IMR-90 (cell line): ENCODE results near the gene TPR. TPM values are rescaled to one million over a fixed set of nuclear protein-coding genes. Genes with fewer than 3 reads are reported as not detected.

Experiments
- ATAC-seq: fragments of 200-7000 bp; cut with Tn5 transposase; 2 replicates; pipeline ENCODE4 v1.9.1; 2020; ENCODE audit warnings: low read depth, mild to moderate bottlenecking, moderate library complexity
- BruUV-seq: library from RNA; stranded (reverse); fragments of 400-500 nt; replicated peaks from 2 replicates; lab custom pipeline; 2021; lab: Mats Ljungman, UMichigan
- CTCF ChIA-PET: fragments of 300-600 bp; formaldehyde crosslinking; extraction: SDS; loops from one replicate; lab custom pipeline; 2021; ENCODE audit warnings: antibody characterized with exemption; lab: Yijun Ruan, JAX
- POLR2A ChIA-PET: fragments of 300-600 bp; sonication (Branson Sonifier 250); formaldehyde crosslinking; loops from one replicate; lab custom pipeline; 2022; ENCODE audit warnings: antibody characterized with exemption; ENCODE audit not compliant: unreplicated experiment; lab: Charles Lee
- DNase-seq: peaks from one replicate; pipeline ENCODE4 v3.0.0; 2013
- H2AFZ ChIP-seq: replicated peaks from 2 replicates; pipeline ENCODE3; 2013; ENCODE audit warnings: low read length, mild to moderate bottlenecking; ENCODE audit not compliant: poor library complexity
- H2AK5ac ChIP-seq: 2 replicates; pipeline ENCODE4 v1.6.1; 2013; ENCODE audit warnings: low read depth, low read length, inconsistent platforms
- H2AK9ac ChIP-seq: replicated peaks from 2 replicates; pipeline ENCODE3; 2013; ENCODE audit warnings: mild to moderate bottlenecking, low read depth, low read length, moderate library complexity; ENCODE audit not compliant: poor library complexity
- H2BK120ac ChIP-seq: 2 replicates; pipeline ENCODE4 v1.6.1; 2013; ENCODE audit warnings: low read depth, low read length, inconsistent platforms
- H2BK15ac ChIP-seq: 3 replicates; pipeline ENCODE4 v1.6.1; 2013; ENCODE audit warnings: low read depth, low read length, inconsistent platforms
- H2BK20ac ChIP-seq: 2 replicates; pipeline ENCODE4 v1.6.1; 2013; ENCODE audit warnings: low read depth, mild to moderate bottlenecking, inconsistent platforms, low read length, moderate library complexity
- H2BK5ac ChIP-seq: 2 replicates; pipeline ENCODE4 v1.6.1; 2013; ENCODE audit warnings: mild to moderate bottlenecking, low read depth, low read length, inconsistent platforms; ENCODE audit not compliant: poor library complexity, severe bottlenecking
- H3K14ac ChIP-seq: replicated peaks from 2 replicates; pipeline ENCODE4 v1.6.1; 2013; ENCODE audit warnings: low read depth, low read length, inconsistent platforms
- H3K18ac ChIP-seq: 2 replicates; pipeline ENCODE4 v1.6.1; 2013; ENCODE audit warnings: low read depth, low read length, control low read depth
- H3K23ac ChIP-seq: 2 replicates; pipeline ENCODE4 v1.6.1; 2013; ENCODE audit warnings: low read depth, low read length, inconsistent platforms
- H3K27ac ChIP-seq: 2 replicates; pipeline ENCODE4 v1.5.1; 2013; ENCODE audit warnings: mild to moderate bottlenecking, control low read depth, low read length; ENCODE audit not compliant: insufficient read depth
- H3K27me3 ChIP-seq: 2 replicates; pipeline ENCODE4 v1.6.1; 2013; ENCODE audit warnings: low read length; ENCODE audit not compliant: control insufficient read depth, insufficient read depth
- H3K36me3 ChIP-seq: 2 replicates; pipeline ENCODE4 v1.6.1; 2013; ENCODE audit warnings: low read length, mixed read lengths; ENCODE audit not compliant: control insufficient read depth, insufficient read depth
- H3K4ac ChIP-seq: 2 replicates; pipeline ENCODE4 v1.6.1; 2013; ENCODE audit warnings: low read depth, low read length, inconsistent platforms
- H3K4me1 ChIP-seq: 2 replicates; pipeline ENCODE4 v1.6.1; 2013; ENCODE audit warnings: low read length, mixed read lengths; ENCODE audit not compliant: control insufficient read depth, insufficient read depth
- H3K4me2 ChIP-seq: 2 replicates; pipeline ENCODE4 v1.6.1; 2013; ENCODE audit warnings: low read depth, mild to moderate bottlenecking, control low read depth, low read length, moderate library complexity
- H3K4me3 ChIP-seq: 2 replicates; pipeline ENCODE4 v1.5.1; 2013; ENCODE audit warnings: low read depth, mild to moderate bottlenecking, control low read depth, low read length, moderate library complexity; ENCODE audit not compliant: insufficient read depth
- H3K56ac ChIP-seq: 2 replicates; pipeline ENCODE4 v1.6.1; 2013; ENCODE audit warnings: low read length, inconsistent platforms; ENCODE audit not compliant: insufficient read depth; ENCODE audit errors: extremely low read depth
- H3K79me1 ChIP-seq, 2 experiments: 2 replicates each; pipeline ENCODE4 v1.6.1; 2013; ENCODE audit warnings: low read length in 2 of 2, inconsistent platforms in 1 of 2, low read depth in 1 of 2
- H3K9ac ChIP-seq: 2 replicates; pipeline ENCODE4 v1.6.1; 2013; ENCODE audit warnings: low read depth, low read length, control low read depth
- H3K9me1 ChIP-seq: 2 replicates; pipeline ENCODE4 v1.6.1; 2013; ENCODE audit warnings: low read length, inconsistent platforms; ENCODE audit not compliant: insufficient read depth
- H3K9me3 ChIP-seq: 2 replicates; pipeline ENCODE4 v1.6.1; 2013; ENCODE audit warnings: low read length; ENCODE audit not compliant: control insufficient read depth, insufficient read depth
- H4K20me1 ChIP-seq: 2 replicates; pipeline ENCODE4 v1.6.1; 2013; ENCODE audit warnings: low read length, inconsistent platforms; ENCODE audit not compliant: insufficient read depth
- H4K5ac ChIP-seq: 2 replicates; pipeline ENCODE4 v1.6.1; 2013; ENCODE audit warnings: mild to moderate bottlenecking, low read depth, low read length, control low read depth
- H4K8ac ChIP-seq, 2 experiments: 2 replicates each; pipeline ENCODE4 v1.6.1; 2013; ENCODE audit warnings: low read depth in 2 of 2, low read length in 2 of 2, control low read depth in 1 of 2, inconsistent platforms in 1 of 2
- H4K91ac ChIP-seq: 2 replicates; pipeline ENCODE4 v1.6.1; 2013; ENCODE audit warnings: low read depth, low read length, inconsistent platforms; ENCODE audit not compliant: insufficient read depth
- CTCF ChIP-seq: conservative IDR thresholded peaks from 2 replicates; pipeline ENCODE4 v1.5.1; 2012; ENCODE audit warnings: mild to moderate bottlenecking, low read depth, low read length, improper control_type of control experiment
- ELK1 ChIP-seq: fragments of 150-350 bp; IDR thresholded peaks from 2 replicates; pipeline ENCODE4 v1.6.1; 2016; ENCODE audit warnings: low read depth, mild to moderate bottlenecking, low read length, moderate library complexity, borderline replicate concordance
- MAZ ChIP-seq: IDR thresholded peaks from 2 replicates; pipeline ENCODE4 v1.6.1; 2012; ENCODE audit warnings: low read depth, mild to moderate bottlenecking, low read length, improper control_type of control experiment, moderate library complexity, borderline replicate concordance
- RAD21 ChIP-seq: IDR thresholded peaks from 2 replicates; pipeline ENCODE4 v1.6.1; 2012; ENCODE audit warnings: low read length, improper control_type of control experiment
- SMC3 ChIP-seq: fragments of 150-350 bp; IDR thresholded peaks from 2 replicates; pipeline ENCODE4 v1.6.1; 2016; ENCODE audit warnings: low read depth, mild to moderate bottlenecking, antibody characterized with exemption, low read length, moderate library complexity
- WGBS, 2 experiments: methylation state at CpG; one replicate each; pipeline versions ENCODE4 v1.1.5 to v1.1.7; 2013; ENCODE audit warnings: missing lambda C conversion rate in 2 of 2; ENCODE audit not compliant: insufficient read length in 1 of 2; ENCODE audit errors: extremely low coverage in 2 of 2; 5-methylcytosine and 5-hydroxymethylcytosine counted together
- dilution Hi-C: fragments of 300-500 bp; cut with HindIII; formaldehyde crosslinking; loops from one replicate; pipeline ENCODE4 v1.14.3; 2018; ENCODE audit warnings: low sequenced_read_pairs; ENCODE audit not compliant: unreplicated experiment
- in situ Hi-C: fragments of 300-500 bp; cut with MboI; formaldehyde crosslinking; loops from 3 replicates; pipeline ENCODE4 v1.14.3; 2019; ENCODE audit warnings: low sequenced_read_pairs, inconsistent platforms, mixed read lengths
- intact Hi-C: fragments of 100-400 bp; cut with micrococcal nuclease; formaldehyde crosslinking; loops from 2 replicates; pipeline ENCODE4 v1.10.0; 2022
- polyA plus RNA-seq, 3 experiments: library from polyadenylated mRNA; depleted of rRNA; stranded (reverse); fragments of >200 nt; gene quantifications; 2 replicates each; pipeline ENCODE4 v1.2.3, GENCODE V29; 2012; ENCODE audit warnings: low replicate concordance in 1 of 3
- total RNA-seq: library from RNA; depleted of rRNA; stranded (reverse); fragments of >200 nt; gene quantifications from 2 replicates; pipeline ENCODE4 v1.2.3, GENCODE V29; 2012

The TPR gene
- total and polyA plus RNA-seq, 2 of the 4 experiments (the other 2 are of a cell fraction), result 38.2 to 60.4 TPM

DNA sequence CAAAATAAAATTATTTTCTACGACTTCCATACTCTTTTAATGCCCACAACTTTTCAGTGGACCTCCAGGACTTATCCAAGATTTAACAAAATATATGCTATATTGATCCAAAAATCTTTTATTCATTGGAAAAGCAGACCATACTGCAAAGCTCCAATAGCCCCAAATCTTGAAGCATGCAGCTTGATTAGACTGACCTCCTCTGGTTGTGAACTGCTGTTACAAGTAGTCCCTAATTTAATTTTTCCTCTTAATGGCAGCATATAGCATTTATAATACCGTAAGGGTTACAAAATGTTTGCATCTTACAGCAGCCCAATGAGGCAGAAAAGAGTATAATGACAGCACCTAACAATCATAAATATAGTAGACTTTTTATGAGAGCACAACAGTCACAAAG lies 49.8 kb downstream of the TPR start:
- no peak overlapping the region for H3K4me2 ChIP-seq
- in situ Hi-C loops, result no loop called here
- H3K9me3 ChIP-seq, result no peaks in the 10 kb centered on the region
- no peak overlapping the region for H2BK120ac ChIP-seq
- H3K27me3 ChIP-seq, result no peaks in the 10 kb centered on the region
- intact Hi-C loops, result no loop called here
- dilution Hi-C loops, result no loop called here
- peak; percentile 63; the same call in 1 of the 2 replicates for ATAC-seq
- no peak overlapping the region for H4K8ac ChIP-seq
- H2AK9ac ChIP-seq, result no peak overlapping the region
- peaks cover 2 to 3% of the 10 kb centered on the region in 2 experiments; a peak in 3 of 4 replicates for H3K79me1 ChIP-seq
- no CpG with 5 or more reads among the region's 2 CpGs for WGBS, 2 experiments
- TF ChIP-seq SMC3, result peak; percentile 29; the same call in 1 of the 2 replicates
- TF ChIP-seq MAZ, result no peak
- TF ChIP-seq CTCF, result peak; percentile 50
- TF ChIP-seq ELK1, result no peak
- TF ChIP-seq RAD21, result peak; percentile 55
- H3K14ac ChIP-seq, result no peak overlapping the region
- no peak overlapping the region for H3K27ac ChIP-seq
- H3K36me3 ChIP-seq, result peaks cover 30% of the 10 kb centered on the region
- POLR2A ChIA-PET, result no interaction called here
- no peak overlapping the region for H4K5ac ChIP-seq
- H2AK5ac ChIP-seq, result no peak overlapping the region
- peak; percentile 29 for DNase-seq
- H2AFZ ChIP-seq, result no peak overlapping the region
- H3K4me3 ChIP-seq, result no peak overlapping the region
- no peak overlapping the region for H2BK15ac ChIP-seq
- no peak overlapping the region for H2BK5ac ChIP-seq
- H3K9ac ChIP-seq, result no peak overlapping the region
- no peak overlapping the region for H3K18ac ChIP-seq
- CTCF ChIA-PET, result interaction anchor here (0.7 to 1.7 kb wide), 6 partner anchors 9 to 53 kb away, joined by 3 to 6 read pairs (median 4); no protein-coding TSS in a partner anchor
- H4K91ac ChIP-seq, result no peak overlapping the region
- no peak overlapping the region for H3K23ac ChIP-seq
- no peak overlapping the region for H2BK20ac ChIP-seq
- no peak overlapping the region for H3K4ac ChIP-seq
- H3K4me1 ChIP-seq, result no peaks in the 10 kb centered on the region
- H3K9me1 ChIP-seq, result no peaks in the 10 kb centered on the region
- H3K56ac ChIP-seq, result no peak overlapping the region
- BruUV-seq, result no TSS peak
- H4K20me1 ChIP-seq, result no peaks in the 10 kb centered on the region
